Activated naive CD4-positive, alpha-beta T cell treated with anti-CD3 and anti-CD28 coated beads for 36 hours (primary cell): Measurements from ENCODE around the gene KIFC3. TPM values are rescaled to one million over a fixed set of nuclear protein-coding genes. Genes with fewer than 3 reads are reported as not detected.
"Not testable (repeated sequence)": the region's sequence is repeated elsewhere in the genome, so short reads cannot be mapped to it uniquely, and the experiment has no call there.

Source experiments
- CTCF ChIA-PET: fragments of 350-600 bp; sonication (Branson Sonifier 250); formaldehyde crosslinking; loops from one replicate; lab custom pipeline; 2021; ENCODE audit warnings: antibody characterized with exemption; lab: Charles Lee
- DNase-seq: peaks from one replicate; pipeline ENCODE4 v3.0.0-alpha.2; 2020
- H3K27ac Mint-ChIP-seq: one replicate; pipeline ENCODE4 v1.8.0; 2021; ENCODE audit warnings: mild to moderate bottlenecking, mixed read lengths
- H3K27me3 Mint-ChIP-seq: one replicate; pipeline ENCODE4 v1.8.0; 2021; ENCODE audit warnings: low read depth, mixed read lengths
- H3K36me3 Mint-ChIP-seq: one replicate; pipeline ENCODE4 v1.8.0; 2021; ENCODE audit warnings: low read depth, mixed read lengths
- H3K4me1 Mint-ChIP-seq: one replicate; pipeline ENCODE4 v1.8.0; 2021; ENCODE audit warnings: low read depth, mixed read lengths
- H3K4me3 Mint-ChIP-seq: one replicate; pipeline ENCODE4 v1.8.0; 2021; ENCODE audit warnings: mild to moderate bottlenecking, moderate library complexity, mixed read lengths
- H3K9me3 Mint-ChIP-seq: one replicate; pipeline ENCODE4 v1.8.0; 2021; ENCODE audit warnings: mixed read lengths
- intact Hi-C: fragments of 100-400 bp; cut with micrococcal nuclease; formaldehyde crosslinking; loops from one replicate; pipeline ENCODE4 v1.15.1; 2023
- microRNA-seq: library from miRNA; unstranded; fragments of <30 nt; microRNA quantifications from one replicate; pipeline ENCODE4 v1.2.0, GENCODE V29; 2022; ENCODE audit warnings: borderline microRNAs expressed, borderline replicate concordance
- total RNA-seq, 2 experiments: library from RNA; stranded (reverse); gene quantifications; one replicate each; pipeline ENCODE4 v1.2.3, GENCODE V29; 2021

The KIFC3 gene
- total RNA-seq, 2 experiments from 2014 or later, result 0.12 TPM; not detected in 1

DNA sequence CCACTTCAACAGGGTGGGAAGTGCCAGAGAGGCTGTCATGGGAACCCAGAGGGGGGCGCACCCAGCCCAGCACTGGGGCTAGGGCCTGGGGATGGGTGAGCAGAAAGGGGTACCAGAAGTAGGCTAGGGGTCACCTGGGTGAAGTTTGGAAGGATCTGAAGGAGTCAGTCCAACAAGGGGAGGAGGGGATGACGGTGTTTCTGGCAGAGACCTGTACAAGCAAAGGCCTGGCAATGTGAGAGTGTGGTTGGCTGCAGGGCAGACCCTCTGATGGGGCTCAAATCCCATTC, 80.1 kb downstream of the KIFC3 start:
- H3K27me3 Mint-ChIP-seq, result no peaks in the 10 kb centered on the region
- no peak overlapping the region for H3K4me3 Mint-ChIP-seq
- no peak for DNase-seq
- H3K36me3 Mint-ChIP-seq, result no peaks in the 10 kb centered on the region
- CTCF ChIA-PET, result interaction anchor here (1.2 kb wide), 1 partner anchor 146 kb away, joined by 3 read pairs; no protein-coding TSS in a partner anchor
- H3K27ac Mint-ChIP-seq, result no peak overlapping the region
- H3K9me3 Mint-ChIP-seq, result no peaks in the 10 kb centered on the region
- intact Hi-C loops, result no loop called here
- no peaks in the 10 kb centered on the region for H3K4me1 Mint-ChIP-seq

DNA sequence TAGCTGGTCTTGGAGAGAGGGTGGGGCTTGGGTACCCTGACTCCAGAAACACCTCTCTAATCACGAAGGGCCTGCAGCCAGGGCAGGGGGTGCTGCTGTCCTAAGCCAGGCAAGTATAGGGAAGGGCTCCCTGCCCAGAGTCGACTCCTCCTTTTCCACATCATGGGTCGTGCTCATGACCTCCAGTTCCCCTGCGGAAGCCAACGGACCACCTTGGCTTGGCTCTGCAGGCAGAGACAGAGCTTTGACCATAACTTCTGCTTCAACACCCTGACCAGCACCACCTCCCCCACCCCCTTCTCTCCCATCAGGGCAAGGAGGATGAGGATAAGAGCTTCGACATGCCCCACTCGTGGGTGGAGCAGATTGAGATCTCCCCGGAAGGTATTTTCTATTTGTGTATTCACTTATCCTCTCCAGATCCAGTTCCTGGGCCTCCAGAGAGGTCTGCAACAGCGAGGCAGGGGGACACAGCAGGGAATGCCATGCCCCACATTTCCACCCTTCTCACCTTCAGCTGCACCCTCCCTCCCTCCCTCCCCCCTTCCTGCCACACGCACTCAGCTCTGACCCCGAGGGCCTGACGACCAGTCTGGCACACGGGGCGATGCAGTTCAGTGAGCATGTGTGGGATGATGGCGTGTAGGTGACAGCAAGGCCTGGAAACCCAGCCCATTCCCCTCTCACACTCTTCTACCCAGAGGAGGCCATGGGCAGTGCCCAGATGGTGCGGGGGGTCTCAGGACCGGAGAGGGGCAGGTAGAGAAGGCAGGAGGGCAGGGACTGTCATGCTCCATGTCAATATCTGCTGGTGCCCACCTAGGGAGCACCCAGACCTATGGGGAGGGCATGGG, 80.7 kb downstream of the KIFC3 start:
- Mint-ChIP-seq H3K4me3 (no peak overlapping the region), H3K4me1 (no peaks in the 10 kb centered on the region), H3K9me3 (no peaks in the 10 kb centered on the region), H3K36me3 (no peaks in the 10 kb centered on the region), H3K27ac (no peak overlapping the region), H3K27me3 (no peaks in the 10 kb centered on the region)
- intact Hi-C loops, result no loop called here
- no peak for DNase-seq
- CTCF ChIA-PET, result interaction anchor here (1.2 kb wide), 1 partner anchor 145 kb away, joined by 3 read pairs; no protein-coding TSS in a partner anchor

DNA sequence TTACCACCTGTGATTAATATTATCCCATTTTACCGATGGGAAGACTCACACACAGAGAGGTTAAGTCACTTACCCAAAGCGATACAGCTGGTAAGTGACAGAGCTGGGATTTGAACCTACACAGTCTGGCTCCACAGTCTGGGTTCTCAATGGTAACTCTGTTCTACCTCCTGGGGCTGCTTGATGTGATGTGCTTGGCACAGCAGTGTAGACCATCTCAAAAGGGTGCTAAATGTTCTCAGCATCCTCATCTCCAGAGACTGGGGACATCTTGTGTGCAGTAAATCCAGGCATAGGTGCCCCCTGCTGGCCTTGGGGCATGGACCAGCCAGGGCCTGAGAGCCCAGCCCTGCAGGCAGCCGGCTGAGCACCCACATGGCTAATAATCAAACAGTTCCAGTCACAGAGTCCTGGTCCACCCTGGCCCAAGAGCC, 82.1 kb downstream of the KIFC3 start:
- Mint-ChIP-seq H3K4me3 (no peak overlapping the region), H3K27me3 (no peaks in the 10 kb centered on the region), H3K4me1 (no peaks in the 10 kb centered on the region), H3K27ac (no peak overlapping the region), H3K36me3 (no peaks in the 10 kb centered on the region), H3K9me3 (no peaks in the 10 kb centered on the region)
- CTCF ChIA-PET, result interaction anchor here (0.6 to 1.6 kb wide), 4 partner anchors 73 to 1533 kb away, joined by 3 read pairs; no protein-coding TSS in a partner anchor
- intact Hi-C loops, result loop anchor here (1.0 kb wide), 2 partner anchors 71 to 144 kb away; no protein-coding TSS in a partner anchor
- peak; percentile 66 for DNase-seq

DNA sequence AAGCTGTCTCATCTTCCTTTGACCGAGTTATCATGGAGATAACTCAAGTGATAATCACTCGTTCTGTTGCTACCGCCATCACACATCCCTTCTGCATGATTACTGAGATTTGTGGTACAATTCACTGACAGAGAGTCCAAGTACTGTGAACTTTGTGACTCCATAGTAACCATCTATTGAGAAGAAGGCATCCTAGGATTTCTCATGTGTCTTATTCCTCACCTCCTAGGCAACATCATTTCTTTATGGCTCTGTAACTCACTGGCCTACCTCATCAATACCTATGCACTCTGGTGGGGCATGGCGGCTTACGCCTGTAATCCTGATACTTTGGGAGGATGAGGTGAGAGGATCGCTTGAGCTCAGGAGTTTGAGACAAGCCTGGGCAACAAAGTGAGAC, 88.2 kb downstream of the KIFC3 start:
- no peak overlapping the region for H3K4me3 Mint-ChIP-seq
- H3K4me1 Mint-ChIP-seq, result no peaks in the 10 kb centered on the region
- no peak overlapping the region for H3K27ac Mint-ChIP-seq
- H3K9me3 Mint-ChIP-seq, result no peaks in the 10 kb centered on the region
- CTCF ChIA-PET, result interaction anchor here (1.1 to 1.5 kb wide), 2 partner anchors 66 to 138 kb away, joined by 3 to 4 read pairs; no protein-coding TSS in a partner anchor
- no peaks in the 10 kb centered on the region for H3K36me3 Mint-ChIP-seq
- H3K27me3 Mint-ChIP-seq, result no peaks in the 10 kb centered on the region
- no peak for DNase-seq
- intact Hi-C loops, result no loop called here

DNA sequence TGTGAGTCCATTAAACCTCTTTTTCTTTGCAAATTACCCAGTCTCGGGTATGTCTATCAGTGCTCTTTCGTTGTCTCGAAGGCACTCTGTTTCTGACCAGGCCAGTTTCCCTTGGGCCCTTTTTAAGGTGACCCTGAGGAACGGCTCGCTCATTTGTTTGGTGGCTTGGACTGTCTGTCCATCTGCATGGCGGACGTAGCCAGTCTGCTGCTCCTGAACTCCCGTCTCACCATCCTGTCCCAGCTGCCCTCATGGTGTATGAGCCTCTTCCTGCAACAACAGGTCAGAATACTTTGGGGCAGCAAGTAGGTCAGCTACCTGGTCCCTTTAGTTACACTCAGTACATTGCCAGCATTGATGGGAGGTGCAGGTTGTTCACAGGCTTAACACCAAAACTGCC, 88.7 kb downstream of the KIFC3 start:
- H3K9me3 Mint-ChIP-seq, result no peaks in the 10 kb centered on the region
- no peaks in the 10 kb centered on the region for H3K27me3 Mint-ChIP-seq
- no peaks in the 10 kb centered on the region for H3K36me3 Mint-ChIP-seq
- H3K4me1 Mint-ChIP-seq, result no peaks in the 10 kb centered on the region
- CTCF ChIA-PET, result interaction anchor here (1.1 to 1.5 kb wide), 2 partner anchors 65 to 137 kb away, joined by 3 to 4 read pairs; no protein-coding TSS in a partner anchor
- intact Hi-C loops, result no loop called here
- no peak overlapping the region for H3K27ac Mint-ChIP-seq
- DNase-seq, result no peak
- H3K4me3 Mint-ChIP-seq, result no peak overlapping the region

DNA sequence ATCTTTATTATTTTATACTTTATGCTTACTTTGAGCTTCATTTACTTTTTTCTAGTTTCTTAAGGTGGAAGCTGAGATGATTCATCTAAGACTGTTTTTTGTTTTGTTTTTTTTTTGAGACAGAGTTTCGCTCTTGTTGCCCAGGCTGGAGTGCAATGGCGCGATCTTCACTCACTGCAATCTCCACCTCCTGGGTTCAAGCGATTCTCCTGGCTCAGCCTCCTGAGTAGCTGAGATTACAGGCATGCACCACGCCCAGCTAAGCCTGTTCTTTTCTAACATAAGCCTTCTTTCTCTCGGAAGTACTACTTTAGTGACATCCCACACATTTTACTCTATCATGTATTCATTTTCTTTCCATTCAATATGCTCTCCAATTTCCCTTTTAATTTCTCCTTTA, 89.7 kb downstream of the KIFC3 start:
- H3K27ac Mint-ChIP-seq, H3K4me3 Mint-ChIP-seq, intact Hi-C loops, H3K4me1 Mint-ChIP-seq, H3K9me3 Mint-ChIP-seq, DNase-seq, H3K36me3 Mint-ChIP-seq, H3K27me3 Mint-ChIP-seq: not testable (repeated sequence)
- CTCF ChIA-PET, result interaction anchor here (0.8 to 1.9 kb wide), 3 partner anchors 45 to 136 kb away, joined by 3 to 8 read pairs (median 3); no protein-coding TSS in a partner anchor

DNA sequence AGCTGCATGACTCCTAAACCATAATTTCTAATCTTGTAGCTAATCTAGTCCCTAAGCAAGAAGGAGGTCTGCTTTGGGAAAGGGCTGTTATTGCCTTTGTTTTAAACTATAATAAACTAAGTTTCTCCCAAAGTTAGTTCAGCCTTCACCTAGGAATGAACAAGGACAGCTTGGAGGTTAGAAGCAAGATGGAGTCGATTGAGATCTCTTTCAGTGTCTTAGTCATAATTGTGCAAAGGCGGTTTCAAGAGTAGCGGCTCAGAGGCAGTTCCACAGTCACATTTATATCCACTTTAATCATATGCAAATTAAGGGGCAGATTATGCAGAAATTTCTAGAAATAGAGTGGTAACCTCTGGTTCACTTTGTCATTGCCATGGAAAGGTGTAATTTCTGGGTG, 90.3 kb downstream of the KIFC3 start:
- Mint-ChIP-seq H3K4me1 (peaks cover 2% of the 10 kb centered on the region), H3K4me3 (no peak overlapping the region), H3K9me3 (no peaks in the 10 kb centered on the region), H3K36me3 (no peaks in the 10 kb centered on the region), H3K27me3 (no peaks in the 10 kb centered on the region), H3K27ac (no peak overlapping the region)
- intact Hi-C loops, result no loop called here
- CTCF ChIA-PET, result interaction anchor here (0.8 to 1.9 kb wide), 3 partner anchors 46 to 136 kb away, joined by 3 to 8 read pairs (median 3); no protein-coding TSS in a partner anchor
- DNase-seq, result no peak

DNA sequence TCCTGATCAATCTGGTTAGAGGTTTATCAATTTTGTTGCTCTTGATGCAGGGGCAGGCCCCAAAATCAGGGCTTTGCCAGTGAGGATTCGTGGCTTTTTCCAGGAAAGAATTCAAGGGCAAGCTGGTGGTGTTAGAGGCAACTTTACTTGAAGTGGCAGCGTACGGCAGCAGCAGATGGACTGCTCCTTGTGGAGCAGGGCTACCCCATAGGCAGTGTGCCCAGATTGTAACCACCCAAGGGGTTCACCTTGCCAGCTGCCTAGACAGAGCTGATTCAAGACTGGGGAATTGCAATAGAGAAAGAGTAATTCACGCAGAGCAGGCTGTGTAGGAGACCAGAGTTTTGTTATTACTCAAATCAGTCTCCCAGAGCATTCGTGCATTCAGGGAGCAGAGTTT, 90.9 kb downstream of the KIFC3 start:
- Mint-ChIP-seq H3K4me3 (no peak overlapping the region), H3K27ac (no peak overlapping the region), H3K4me1 (peaks cover 2% of the 10 kb centered on the region), H3K9me3 (no peaks in the 10 kb centered on the region), H3K27me3 (no peaks in the 10 kb centered on the region), H3K36me3 (no peaks in the 10 kb centered on the region)
- intact Hi-C loops, result no loop called here
- no peak for DNase-seq
- CTCF ChIA-PET, result interaction anchor here (1.9 kb wide), 1 partner anchor 135 kb away, joined by 8 read pairs; no protein-coding TSS in a partner anchor

DNA sequence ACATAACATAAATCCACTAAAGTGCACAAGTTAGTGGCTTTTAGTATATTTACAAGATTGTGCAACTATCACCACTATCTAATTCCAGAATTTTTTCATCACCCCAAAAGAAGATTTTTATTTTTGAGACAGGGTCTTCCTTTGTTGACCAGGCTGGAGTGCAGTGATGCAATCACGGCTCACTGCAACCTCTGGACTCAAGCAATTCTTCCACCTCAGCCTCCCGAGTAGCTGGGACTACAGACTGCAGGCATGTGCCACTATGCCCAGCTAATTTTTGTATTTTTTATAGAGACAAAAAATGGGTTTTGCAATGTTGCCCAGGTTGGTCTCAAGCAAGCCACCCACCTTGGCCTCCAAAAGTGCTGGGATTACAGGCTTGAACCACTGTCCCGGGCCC, 92.6 kb downstream of the KIFC3 start:
- CTCF ChIA-PET, result no interaction called here
- no peaks in the 10 kb centered on the region for H3K9me3 Mint-ChIP-seq
- intact Hi-C loops, result no loop called here
- no peaks in the 10 kb centered on the region for H3K36me3 Mint-ChIP-seq
- peaks cover 2% of the 10 kb centered on the region for H3K4me1 Mint-ChIP-seq
- no peak for DNase-seq
- no peaks in the 10 kb centered on the region for H3K27me3 Mint-ChIP-seq
- H3K27ac Mint-ChIP-seq, result no peak overlapping the region
- no peak overlapping the region for H3K4me3 Mint-ChIP-seq

Small RNA genes lying within 50 kb of the gene (microRNA-seq; reads per million reads assigned to microRNA genes)
- gene MIR6772, result not detected

Other genes starting within 250 kb of the KIFC3 start
- gene ADGRG1, start 173.9 kb downstream of the KIFC3 start, total RNA-seq, result 1 to 10 TPM in 1 of 2 experiments, under 1 TPM in 1; 0.93 to 1.0 TPM
- under 1 TPM in 1 of 2 experiments, not detected in 1; 0.14 TPM for gene ADGRG3, start 134.2 kb downstream of the KIFC3 start, total RNA-seq
- gene DRC7, start 107.7 kb downstream of the KIFC3 start, total RNA-seq, result under 1 TPM in 1 of 2 experiments, not detected in 1; 0.49 TPM
- gene KATNB1, start 66.7 kb downstream of the KIFC3 start, total RNA-seq, result 10 to 100 TPM; 25.5 to 30.0 TPM
- gene CNGB1, start 168.6 kb upstream of the KIFC3 start, total RNA-seq, result not detected
- gene ZNF319, start 198.2 kb upstream of the KIFC3 start, total RNA-seq, result 1 to 10 TPM; 4.2 to 5.4 TPM
- gene USB1, start 198.9 kb upstream of the KIFC3 start, total RNA-seq, result 10 to 100 TPM; 30.6 to 32.3 TPM
- gene MMP15, start 223.3 kb upstream of the KIFC3 start, total RNA-seq, result under 1 TPM; 0.12 to 0.24 TPM